Erythroblast (primary cell): ENCODE measurements around the gene ROBO2.

Experiments used
- GATA1 ChIP-seq: IDR thresholded peaks from 2 replicates; pipeline ENCODE4 v1.6.1; 2011; ENCODE audit warnings: low read depth, mild to moderate bottlenecking, control low read depth, low read length, moderate library complexity
- POLR2A ChIP-seq: IDR thresholded peaks from 2 replicates; pipeline ENCODE4 v1.6.1; 2011; ENCODE audit warnings: mild to moderate bottlenecking, low read length

GRCh38 chr3:77038930-77039605 lies 831 bp upstream of the ROBO2 start:
- TF ChIP-seq POLR2A = no peak
- TF ChIP-seq GATA1 = no peak
